Fibroblast of peridontal ligament (primary cell): ENCODE measurements around the gene JRKL.

Source experiments
- DNase-seq: peaks from one replicate; pipeline ENCODE4 v3.0.0-alpha.2; 2010; ENCODE audit errors: extremely low read depth

Gene JRKL

DNA sequence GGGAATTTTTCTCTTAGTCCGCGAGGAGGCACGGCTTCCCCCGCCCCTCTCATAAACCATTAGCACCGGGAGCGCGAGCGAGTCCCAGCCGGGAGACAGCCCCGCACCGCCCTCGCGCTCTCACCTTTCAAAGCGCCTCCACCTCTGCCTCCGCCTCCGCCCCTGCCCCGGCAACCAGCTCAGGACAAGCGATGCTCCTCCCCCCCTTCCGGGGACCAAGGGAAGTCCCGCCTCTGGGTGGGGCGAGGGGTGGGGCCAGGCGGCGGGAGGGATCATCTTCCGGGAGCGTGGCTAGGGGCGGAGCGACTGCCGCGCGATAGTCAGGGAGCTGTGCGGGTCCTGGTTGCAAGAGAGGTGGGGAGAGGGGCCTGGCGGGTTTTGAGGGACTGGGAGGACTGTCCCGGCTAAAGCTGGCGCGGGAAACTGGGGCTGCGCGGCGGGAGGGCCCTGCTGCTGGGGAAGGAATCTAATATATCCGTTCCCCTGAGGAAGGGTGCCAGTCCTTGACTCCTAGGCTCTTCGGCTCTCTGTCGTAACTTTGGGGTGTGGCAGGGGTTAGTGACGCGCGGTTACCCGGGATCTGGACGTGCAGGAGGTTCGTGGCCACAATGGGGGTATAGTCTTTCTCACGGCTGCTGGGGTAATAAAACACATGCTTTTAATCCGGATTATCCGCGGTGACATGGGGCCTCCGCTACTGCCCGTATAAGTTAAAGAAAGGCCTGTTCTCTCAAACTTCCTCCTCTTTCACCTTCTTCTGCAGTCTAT, at the start of gene JRKL, which contains the start of gene CCDC82:
Gene JRKL, plus strand, starts transcription at position 294 of the 768 bp plus-strand sequence. CDS start 637 bp downstream, outside the sequence.
Gene CCDC82, minus strand, starts transcription at position 193 of the 768 bp plus-strand sequence. CDS start 5,165 bp downstream, outside the sequence.
- peak; percentile 86 for DNase-seq

- peak; percentile 70 for DNase-seq
Measured at GRCh38 chr11:96340555-96340885, 49.3 kb upstream of the JRKL start.

- peak; percentile 67 for DNase-seq
Measured at GRCh38 chr11:96341211-96342013, 48.4 kb upstream of the JRKL start.

GRCh38 chr11:96342014-96342960, 47.5 kb upstream of the JRKL start:
- DNase-seq: peak; percentile 61

- peak; percentile 92 for DNase-seq
Measured at GRCh38 chr11:96342961-96343711, 46.7 kb upstream of the JRKL start, which contains the start of gene MAML2. Gene MAML2 (minus strand): TSS chr11:96343195. CDS start chr11:96341895, 1,300 bp downstream.

DNA sequence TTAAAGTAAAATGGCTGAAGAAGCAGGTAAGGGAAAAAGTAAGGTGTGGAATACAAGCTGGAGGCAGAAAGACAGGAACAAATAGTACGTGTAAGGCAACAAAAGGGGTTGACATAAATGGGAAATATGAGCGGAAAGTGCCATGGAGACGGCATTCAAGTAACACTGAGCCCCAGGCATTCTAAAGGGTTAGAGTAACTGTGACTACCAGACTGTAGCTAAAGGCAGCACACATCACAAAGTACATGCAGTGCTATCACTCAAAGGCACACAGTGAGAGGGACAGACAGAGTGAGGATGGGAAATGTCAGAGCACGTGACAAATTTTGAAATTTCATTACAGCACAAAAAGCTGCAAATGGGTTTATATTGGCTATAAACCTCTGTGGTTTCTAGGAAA, 33.0 kb upstream of the JRKL start:
- no peak for DNase-seq

GRCh38 chr11:96357794-96358193, 32.0 kb upstream of the JRKL start:
- no peak for DNase-seq

GRCh38 chr11:96358321-96358720, 31.5 kb upstream of the JRKL start:
- DNase-seq: no peak

GRCh38 chr11:96361778-96362177, 28.0 kb upstream of the JRKL start:
- no peak for DNase-seq

- no peak for DNase-seq
Measured at GRCh38 chr11:96365493-96365892, 24.3 kb upstream of the JRKL start.

- peak; percentile 9 for DNase-seq
Measured at GRCh38 chr11:96366024-96366423, 23.8 kb upstream of the JRKL start.

- no peak for DNase-seq
Measured at GRCh38 chr11:96367342-96367741, 22.5 kb upstream of the JRKL start.

DNA sequence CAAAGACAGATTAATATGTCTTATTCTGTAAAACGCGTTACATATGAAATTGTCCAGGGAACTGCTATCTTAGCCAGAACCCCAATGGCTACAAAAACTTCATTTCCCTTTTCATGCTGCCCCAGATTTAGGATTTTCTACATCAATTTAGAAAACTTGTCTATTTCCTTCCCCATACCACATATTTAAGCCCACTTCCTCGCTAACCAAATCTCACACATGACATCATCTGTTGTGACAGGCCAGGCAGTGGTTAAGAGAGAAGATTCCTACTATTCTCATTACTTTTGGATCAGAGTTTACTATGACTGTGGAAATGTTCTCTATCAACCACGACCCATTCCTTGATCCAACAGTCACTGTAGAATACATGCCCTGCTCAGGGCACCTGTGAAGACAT, 16.0 kb upstream of the JRKL start:
- DNase-seq: no peak

GRCh38 chr11:96376796-96377195, 13.0 kb upstream of the JRKL start:
- no peak for DNase-seq

- no peak for DNase-seq
Measured at GRCh38 chr11:96384156-96384555, 5.7 kb upstream of the JRKL start.

DNA sequence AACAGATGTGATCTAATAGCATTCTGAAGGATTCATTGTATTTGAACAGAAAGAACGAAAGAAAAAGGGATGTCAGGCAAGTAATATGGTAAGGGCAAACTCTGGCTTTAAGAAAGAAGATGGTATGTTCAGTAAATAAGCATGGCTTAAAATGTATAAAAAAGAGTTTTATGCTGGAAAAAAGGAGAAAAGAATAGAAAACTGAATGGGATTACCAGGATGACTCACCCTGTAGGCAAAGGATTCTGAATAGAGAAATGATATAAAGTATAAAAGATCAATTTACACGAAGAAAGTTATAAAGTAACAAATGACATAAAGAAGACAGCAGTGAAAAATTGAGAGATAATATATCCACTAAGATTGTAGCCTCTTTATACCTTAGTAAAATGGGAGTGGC, 4.6 kb upstream of the JRKL start:
- no peak for DNase-seq

DNA sequence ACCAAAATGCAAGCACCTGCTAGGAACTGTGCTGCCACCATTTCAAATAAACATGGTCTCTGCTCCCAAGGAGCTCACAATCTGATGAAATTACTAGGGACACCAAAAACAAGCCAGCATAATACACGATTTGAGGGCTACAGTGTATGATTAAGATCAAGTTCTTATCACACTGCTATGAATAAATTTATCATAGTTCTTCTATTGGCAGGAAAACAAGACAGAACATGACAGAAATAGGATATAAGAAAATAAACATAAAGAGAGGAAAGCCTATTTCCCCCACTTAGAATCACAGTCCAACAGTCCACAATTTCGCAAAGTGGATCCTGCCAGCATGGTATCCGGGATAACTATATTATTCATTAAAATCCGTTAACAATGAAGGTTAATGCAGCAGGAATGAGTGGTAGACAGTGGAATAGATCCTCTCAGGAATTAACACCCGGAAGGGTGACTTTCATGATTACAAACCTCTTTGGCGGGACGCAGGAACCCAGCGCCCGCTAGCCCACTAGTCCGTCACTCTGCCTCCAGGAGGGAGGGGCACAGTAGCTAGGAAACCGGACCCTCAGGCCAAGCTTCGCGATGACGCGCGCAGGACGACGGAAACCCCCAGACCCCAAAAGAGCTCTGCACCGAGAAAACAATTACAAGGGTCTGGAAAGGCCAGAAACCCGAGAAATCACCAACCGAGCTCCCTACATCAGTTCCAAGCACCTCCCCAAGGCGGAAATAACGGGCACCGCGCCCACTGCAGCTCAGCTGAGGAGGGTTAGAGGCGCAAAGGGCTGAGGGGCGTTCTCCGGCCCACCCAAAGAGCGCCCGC, 708 bp upstream of the JRKL start:
- no peak for DNase-seq

DNA sequence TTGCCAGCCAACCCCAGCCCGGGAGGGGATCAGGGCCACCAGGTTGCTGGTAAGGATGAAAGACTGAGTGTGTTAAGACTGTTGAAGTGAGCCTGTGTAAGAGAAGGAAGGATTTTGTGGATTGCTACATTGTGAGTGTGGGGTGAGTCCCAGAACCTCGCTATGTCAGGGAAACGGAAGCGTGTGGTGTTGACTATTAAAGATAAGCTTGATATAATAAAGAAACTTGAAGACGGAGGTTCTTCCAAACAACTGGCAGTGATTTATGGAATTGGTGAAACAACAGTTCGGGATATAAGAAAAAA, 627 bp downstream of the JRKL start:
- peak; percentile 48 for DNase-seq

- no peak for DNase-seq
Measured at GRCh38 chr11:96391698-96392307, 2.0 kb downstream of the JRKL start.
